Thoracic aorta (tissue), 2 donors: Measurements from ENCODE around the gene PGF. TPM values are rescaled to one million over a fixed set of nuclear protein-coding genes. Genes with fewer than 3 reads are reported as not detected.

Experiments
- ATAC-seq: fragments of 150-250 bp; one replicate; pipeline ENCODE4 v1.8.0; 2017; ENCODE audit warnings: low read depth; ENCODE audit not compliant: insufficient number of reproducible peaks, low FRiP score
- DNase-seq: peaks from one replicate; pipeline ENCODE4 v3.0.0-alpha.2; 2020; ENCODE audit warnings: low spot score
- H3K27ac ChIP-seq, 2 donors: fragments of 200-600 bp; sonication (generic); 1 replicate in 1 of 2; 2 replicates in 1 of 2; pipeline ENCODE4 v1.5.1; 2016; ENCODE audit warnings: mild to moderate bottlenecking in 2 of 2, moderate library complexity in 2 of 2
- H3K27me3 ChIP-seq: fragments of 200-600 bp; sonication (generic); replicated peaks from 2 replicates; pipeline ENCODE4 v1.6.0; 2016; ENCODE audit warnings: mild to moderate bottlenecking; ENCODE audit not compliant: insufficient read depth
- H3K36me3 ChIP-seq: fragments of 200-600 bp; sonication (generic); one replicate; pipeline ENCODE4 v1.5.1; 2016
- H3K4me1 ChIP-seq, 2 donors: fragments of 200-600 bp; sonication (generic); 1 replicate in 1 of 2; 2 replicates in 1 of 2; pipeline versions ENCODE4 v1.5.1 to v1.6.0; 2016; ENCODE audit warnings: low read depth in 2 of 2, mild to moderate bottlenecking in 1 of 2; ENCODE audit not compliant: control insufficient read depth in 1 of 2
- H3K4me3 ChIP-seq: fragments of 200-600 bp; sonication (generic); 2 replicates; pipeline ENCODE4 v1.5.1; 2016; ENCODE audit warnings: mild to moderate bottlenecking
- H3K9me3 ChIP-seq: fragments of 200-600 bp; sonication (generic); 2 replicates; pipeline ENCODE4 v1.5.1; 2016
- CTCF ChIP-seq: fragments of 200-600 bp; sonication (generic); IDR thresholded peaks from one replicate; pipeline ENCODE4 v1.5.1; 2019; ENCODE audit warnings: antibody characterized with exemption
- total RNA-seq, 2 donors: library from RNA; depleted of rRNA; stranded (reverse); fragments of >200 nt; gene quantifications; one replicate each; pipeline versions ENCODE4 v1.1.0 to v1.2.3, GENCODE V29; 2016

Gene PGF
- total RNA-seq, 2 donors from 2014 or later, result 34.4 to 75.3 TPM

DNA sequence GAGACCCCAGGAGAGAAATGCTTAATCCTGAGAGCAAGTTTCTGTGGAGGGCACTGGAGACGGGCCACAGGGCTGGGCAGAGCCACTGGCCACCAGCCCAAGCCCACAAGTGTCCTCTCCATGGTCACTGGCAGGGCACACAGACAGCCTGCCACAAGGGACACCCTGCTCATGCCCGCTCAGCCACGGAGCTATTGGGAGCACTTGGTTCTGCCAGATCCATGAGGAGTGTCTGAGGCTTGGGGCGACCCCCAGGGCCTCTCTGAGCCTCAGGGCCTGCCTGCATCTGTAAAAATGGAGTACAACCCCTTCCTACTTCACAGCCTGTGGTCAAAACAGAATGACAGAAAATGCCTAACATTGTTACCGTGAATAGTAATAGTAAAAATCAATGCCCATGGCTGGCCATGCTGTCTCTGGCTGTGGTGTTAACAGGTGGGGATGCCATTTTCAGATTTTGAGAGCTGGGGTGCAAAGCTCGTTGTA is 3.2 kb downstream of the PGF start:
- H3K36me3 ChIP-seq, result no peaks in the 10 kb centered on the region
- H3K27ac ChIP-seq, result no peak overlapping the region
- ATAC-seq, result no peak
- H3K27me3 ChIP-seq, result no peaks in the 10 kb centered on the region
- peaks cover 12 to 39% of the 10 kb centered on the region in 2 donors for H3K4me1 ChIP-seq
- no peak overlapping the region for H3K4me3 ChIP-seq
- no peak for DNase-seq
- no peaks in the 10 kb centered on the region for H3K9me3 ChIP-seq
- TF ChIP-seq CTCF, result no peak

DNA sequence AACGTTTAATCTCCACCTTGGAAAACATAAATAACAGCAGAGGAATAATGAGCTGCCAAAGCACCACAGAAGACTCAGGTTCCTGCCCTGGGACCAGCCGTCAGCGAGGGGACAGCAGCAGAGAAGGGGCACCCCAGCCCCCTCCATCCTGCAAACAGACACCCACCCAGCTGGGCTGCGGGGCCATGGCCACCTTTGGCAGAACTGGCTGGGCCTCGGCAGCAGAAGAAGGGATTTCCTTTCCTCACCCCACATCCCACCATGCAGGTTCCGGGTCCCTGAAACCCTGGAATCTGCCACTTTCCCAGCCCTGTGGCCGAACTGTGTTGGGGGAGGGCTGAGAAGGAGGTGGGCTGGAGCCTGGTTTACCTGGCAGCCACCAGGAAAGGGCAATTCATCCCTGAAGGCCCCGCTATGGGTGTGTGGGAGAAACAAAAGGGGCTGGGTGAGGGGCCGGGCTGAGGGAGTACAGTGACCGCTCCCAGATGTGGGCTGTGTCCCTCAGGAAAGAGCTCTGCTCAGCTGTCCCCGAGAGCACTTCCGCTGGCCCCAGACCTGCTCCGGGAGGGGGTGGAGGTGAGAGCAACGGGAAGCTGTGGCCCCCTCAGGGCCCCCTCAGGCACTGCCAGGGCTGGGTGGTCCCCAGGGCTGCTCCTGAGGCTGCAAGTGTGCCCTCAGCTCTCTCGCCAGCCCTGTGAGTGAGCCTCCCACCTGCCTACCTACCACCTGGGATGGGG is 3.8 kb downstream of the PGF start:
- Histone ChIP-seq H3K27ac (no peak overlapping the region), H3K36me3 (no peaks in the 10 kb centered on the region), H3K4me1 (peaks cover 16 to 44% of the 10 kb centered on the region in 2 donors), H3K4me3 (no peak overlapping the region), H3K27me3 (no peaks in the 10 kb centered on the region), H3K9me3 (no peaks in the 10 kb centered on the region)
- ATAC-seq (no peak), DNase-seq (no peak)
- TF ChIP-seq CTCF, result no peak

GRCh38 chr14:74950795-74951442 is 4.5 kb downstream of the PGF start:
- Histone ChIP-seq H3K9me3 (no peaks in the 10 kb centered on the region), H3K4me1 (peaks cover 18 to 50% of the 10 kb centered on the region in 2 donors), H3K27ac (no peak overlapping the region), H3K36me3 (no peaks in the 10 kb centered on the region), H3K27me3 (no peaks in the 10 kb centered on the region), H3K4me3 (no peak overlapping the region)
- TF ChIP-seq CTCF, result no peak
- DNase-seq (no peak), ATAC-seq (no peak)

DNA sequence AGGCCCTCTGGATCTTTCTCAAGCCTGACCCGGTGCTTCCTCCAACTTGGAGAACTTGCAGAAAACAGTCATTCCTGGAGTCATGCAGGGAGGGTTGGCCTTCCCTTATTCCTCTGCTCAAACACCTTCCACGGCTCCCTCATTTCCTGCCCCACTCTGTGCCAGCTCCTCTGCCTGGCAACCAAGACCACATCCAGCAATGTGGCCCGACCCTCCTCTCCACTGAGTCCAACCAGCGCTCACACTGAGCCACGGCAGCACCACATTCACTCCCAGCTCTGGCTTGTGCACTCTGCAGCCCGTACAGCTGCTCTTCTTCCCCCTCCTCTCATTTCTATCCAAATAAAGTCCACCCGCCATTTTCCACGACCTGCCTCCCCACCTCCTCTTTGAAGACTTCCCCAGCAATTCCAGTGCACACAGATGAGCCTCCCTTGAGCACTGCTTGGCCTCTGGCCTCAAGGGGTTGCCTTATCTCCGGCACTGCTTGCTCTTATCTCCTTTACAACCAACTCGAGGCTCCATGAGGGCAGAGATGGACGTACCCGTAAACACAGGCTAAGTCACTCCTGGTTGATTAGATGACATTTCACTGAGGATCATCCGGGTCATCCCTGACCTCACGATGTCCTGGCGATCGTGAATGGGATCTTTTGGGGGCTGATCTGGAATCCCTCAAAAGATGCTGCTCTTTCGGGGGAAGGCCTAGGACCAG is 5.4 kb downstream of the PGF start:
- DNase-seq, result no peak
- Histone ChIP-seq H3K27ac (no peak overlapping the region), H3K9me3 (no peaks in the 10 kb centered on the region), H3K36me3 (no peaks in the 10 kb centered on the region), H3K4me1 (peaks cover 16 to 41% of the 10 kb centered on the region in 2 donors), H3K4me3 (no peak overlapping the region), H3K27me3 (no peaks in the 10 kb centered on the region)
- no peak for ATAC-seq
- TF ChIP-seq CTCF, result no peak

DNA sequence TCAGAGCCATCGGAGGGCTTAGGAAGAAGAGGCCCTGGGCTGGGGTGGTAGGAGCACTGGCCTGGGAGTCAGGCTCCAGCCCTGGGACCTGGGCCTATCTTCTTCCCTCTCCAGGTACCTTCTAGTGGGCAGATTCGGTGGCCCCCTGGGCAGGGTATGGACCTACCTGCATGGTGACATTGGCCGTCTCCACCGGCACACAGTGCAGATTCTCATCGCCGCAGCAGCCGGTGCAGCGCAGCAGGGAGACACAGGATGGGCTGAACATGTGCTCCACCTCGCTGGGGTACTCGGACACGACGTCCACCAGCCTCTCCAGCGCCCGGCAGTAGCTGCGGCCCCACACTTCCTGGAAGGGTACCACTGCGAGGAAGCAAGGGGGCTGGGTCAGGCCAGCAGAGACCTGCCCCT is 6.2 kb downstream of the PGF start:
- no peaks in the 10 kb centered on the region for H3K36me3 ChIP-seq
- H3K27ac ChIP-seq, result no peak overlapping the region
- H3K9me3 ChIP-seq, result no peaks in the 10 kb centered on the region
- ATAC-seq (no peak), DNase-seq (no peak)
- H3K4me3 ChIP-seq, result no peak overlapping the region
- peaks cover 14 to 33% of the 10 kb centered on the region in 2 donors for H3K4me1 ChIP-seq
- no peak for TF ChIP-seq CTCF
- H3K27me3 ChIP-seq, result no peaks in the 10 kb centered on the region
